ENCODE results near the gene SH2D3A.
A peak's percentile ranks its signal among the peaks of the same experiment; 100 is the strongest.

GRCh38 chr19:6738787-6739389 lies 28.3 kb downstream of the SH2D3A start:
- TF ChIP-seq, protein P1, sequence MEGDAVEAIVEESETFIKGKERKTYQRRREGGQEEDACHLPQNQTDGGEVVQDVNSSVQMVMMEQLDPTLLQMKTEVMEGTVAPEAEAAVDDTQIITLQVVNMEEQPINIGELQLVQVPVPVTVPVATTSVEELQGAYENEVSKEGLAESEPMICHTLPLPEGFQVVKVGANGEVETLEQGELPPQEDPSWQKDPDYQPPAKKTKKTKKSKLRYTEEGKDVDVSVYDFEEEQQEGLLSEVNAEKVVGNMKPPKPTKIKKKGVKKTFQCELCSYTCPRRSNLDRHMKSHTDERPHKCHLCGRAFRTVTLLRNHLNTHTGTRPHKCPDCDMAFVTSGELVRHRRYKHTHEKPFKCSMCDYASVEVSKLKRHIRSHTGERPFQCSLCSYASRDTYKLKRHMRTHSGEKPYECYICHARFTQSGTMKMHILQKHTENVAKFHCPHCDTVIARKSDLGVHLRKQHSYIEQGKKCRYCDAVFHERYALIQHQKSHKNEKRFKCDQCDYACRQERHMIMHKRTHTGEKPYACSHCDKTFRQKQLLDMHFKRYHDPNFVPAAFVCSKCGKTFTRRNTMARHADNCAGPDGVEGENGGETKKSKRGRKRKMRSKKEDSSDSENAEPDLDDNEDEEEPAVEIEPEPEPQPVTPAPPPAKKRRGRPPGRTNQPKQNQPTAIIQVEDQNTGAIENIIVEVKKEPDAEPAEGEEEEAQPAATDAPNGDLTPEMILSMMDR (conservative IDR thresholded peaks at IDR 0.05) = peak; percentile 5; the same call in 1 of the 2 replicates
- TF ChIP-seq EZH2 (IDR thresholded peaks at IDR 0.05; ENCODE audit: low read depth) = no peak

All from PC-9 (cell line).